ENCODE results near the gene HSD17B8.
A peak's percentile ranks its signal among the peaks of the same experiment; 100 is the strongest.

HSD17B8 gene

GRCh38 chr6:33249732-33250630 lies 45.5 kb downstream of the HSD17B8 start:
- Histone ChIP-seq H3K4me1 (ENCODE audit: low read length) (peaks cover 7% of the 10 kb centered on the region), H3K9ac (ENCODE audit: low read length) (peak overlapping the region; percentile 96), H3K36me3 (replicated peaks; ENCODE audit: low read depth, low read length) (peaks cover 3% of the 10 kb centered on the region), H3K4me2 (ENCODE audit: low read length) (peak overlapping the region; percentile 99), H3K27ac (ENCODE audit: low read length) (peak overlapping the region; percentile 72), H3K27me3 (ENCODE audit: low read depth, low read length) (no peaks in the 10 kb centered on the region), H3K4me3 (ENCODE audit: low read length) (peak overlapping the region; percentile 99), H3K9me3 (ENCODE audit: insufficient read depth, low read length) (no peaks in the 10 kb centered on the region), H3K79me2 (ENCODE audit: low read length) (no peaks in the 10 kb centered on the region; the same call in 1 of the 2 replicates), H4K20me1 (ENCODE audit: insufficient read depth, low read length) (no peaks in the 10 kb centered on the region), H2AFZ (ENCODE audit: low read depth, low read length) (0 out of 2 replicates have a peak overlapping the region, but pooled peaks have one; percentile 61)
- TF ChIP-seq CTCF (IDR thresholded peaks at IDR 0.05; ENCODE audit: low read depth, low read length) (no peak), EZH2phosphoT487 (IDR thresholded peaks at IDR 0.05; ENCODE audit: low read depth) (no peak)

GRCh38 chr6:33250731-33251130 lies 46.3 kb downstream of the HSD17B8 start:
- no peak overlapping the region for H3K27ac ChIP-seq (ENCODE audit: low read length)
- H3K9ac ChIP-seq (ENCODE audit: low read length), result no peak overlapping the region
- H3K4me2 ChIP-seq (ENCODE audit: low read length), result no peak overlapping the region

GRCh38 chr6:33251395-33252012 lies 47.0 kb downstream of the HSD17B8 start:
- Histone ChIP-seq H3K36me3 (replicated peaks; ENCODE audit: low read depth, low read length) (peaks cover 3% of the 10 kb centered on the region), H4K20me1 (ENCODE audit: insufficient read depth, low read length) (no peaks in the 10 kb centered on the region), H3K4me2 (ENCODE audit: low read length) (no peak overlapping the region), H3K27ac (ENCODE audit: low read length) (no peak overlapping the region), H3K27me3 (ENCODE audit: low read depth, low read length) (no peaks in the 10 kb centered on the region), H3K9me3 (ENCODE audit: insufficient read depth, low read length) (no peaks in the 10 kb centered on the region), H2AFZ (ENCODE audit: low read depth, low read length) (no peak overlapping the region), H3K9ac (ENCODE audit: low read length) (no peak overlapping the region), H3K4me3 (ENCODE audit: low read length) (no peak overlapping the region), H3K4me1 (ENCODE audit: low read length) (peaks cover 7% of the 10 kb centered on the region), H3K79me2 (ENCODE audit: low read length) (no peaks in the 10 kb centered on the region; the same call in 1 of the 2 replicates)
- TF ChIP-seq EZH2phosphoT487 (IDR thresholded peaks at IDR 0.05; ENCODE audit: low read depth) (no peak), CTCF (IDR thresholded peaks at IDR 0.05; ENCODE audit: low read depth, low read length) (no peak)

More at GRCh38 chr6:33250731-33251130, 46.3 kb downstream of the HSD17B8 start:
- TF ChIP-seq CTCF (IDR thresholded peaks at IDR 0.05; ENCODE audit: low read depth, low read length), result no peak
- TF ChIP-seq EZH2phosphoT487 (IDR thresholded peaks at IDR 0.05; ENCODE audit: low read depth), result no peak
- no peak overlapping the region for H3K4me3 ChIP-seq (ENCODE audit: low read length)
- H2AFZ ChIP-seq (ENCODE audit: low read depth, low read length), result no peak overlapping the region
- peaks cover 3% of the 10 kb centered on the region for H3K36me3 ChIP-seq (replicated peaks; ENCODE audit: low read depth, low read length)
- H4K20me1 ChIP-seq (ENCODE audit: insufficient read depth, low read length), result no peaks in the 10 kb centered on the region
- no peaks in the 10 kb centered on the region for H3K9me3 ChIP-seq (ENCODE audit: insufficient read depth, low read length)
- peaks cover 7% of the 10 kb centered on the region for H3K4me1 ChIP-seq (ENCODE audit: low read length)
- H3K27me3 ChIP-seq (ENCODE audit: low read depth, low read length), result no peaks in the 10 kb centered on the region
- no peaks in the 10 kb centered on the region; the same call in 1 of the 2 replicates for H3K79me2 ChIP-seq (ENCODE audit: low read length)

- Histone ChIP-seq H3K4me1 (ENCODE audit: low read length) (peaks cover 7% of the 10 kb centered on the region), H3K9me3 (ENCODE audit: insufficient read depth, low read length) (no peaks in the 10 kb centered on the region), H3K79me2 (ENCODE audit: low read length) (no peaks in the 10 kb centered on the region; the same call in 1 of the 2 replicates), H4K20me1 (ENCODE audit: insufficient read depth, low read length) (no peaks in the 10 kb centered on the region), H3K27ac (ENCODE audit: low read length) (no peak overlapping the region), H2AFZ (ENCODE audit: low read depth, low read length) (no peak overlapping the region), H3K4me3 (ENCODE audit: low read length) (no peak overlapping the region), H3K27me3 (ENCODE audit: low read depth, low read length) (no peaks in the 10 kb centered on the region), H3K36me3 (replicated peaks; ENCODE audit: low read depth, low read length) (peaks cover 3% of the 10 kb centered on the region), H3K9ac (ENCODE audit: low read length) (no peak overlapping the region), H3K4me2 (ENCODE audit: low read length) (no peak overlapping the region)
- no peak for TF ChIP-seq CTCF (IDR thresholded peaks at IDR 0.05; ENCODE audit: low read depth, low read length)
- TF ChIP-seq EZH2phosphoT487 (IDR thresholded peaks at IDR 0.05; ENCODE audit: low read depth), result no peak
Observed at GRCh38 chr6:33252759-33253158, 48.3 kb downstream of the HSD17B8 start.
